ENCODE data around the gene FANCC. TPM values are rescaled to one million over a fixed set of nuclear protein-coding genes. Genes with fewer than 3 reads are reported as not detected.

FANCC gene
- total and polyA plus RNA-seq, 2 of the 8 experiments (the other 6 are each of a cell fraction or from before 2014, with no cell fraction given), result 7.8 to 15.2 TPM

GRCh38 chr9:95075700-95076099 is 241.8 kb downstream of the FANCC start:
- DNase-seq (ENCODE audit: low read depth in 1 of 2, low spot score in 2 of 2) (no peak), FAIRE-seq (no peak)
- Histone ChIP-seq H4K5ac (ENCODE audit: insufficient read length, low read depth, low read length) (no peak overlapping the region), H3K23ac (ENCODE audit: insufficient read length) (no peak overlapping the region), H3K27me3 (replicated peaks in 1 of 4; ENCODE audit: control insufficient read depth in 3 of 4, extremely low read depth in 1 of 4, insufficient read depth in 3 of 4, low read length in 3 of 4) (no peaks in the 10 kb centered on the region), H3K4ac (replicated peaks; ENCODE audit: insufficient read length, low read depth, low read length) (no peak overlapping the region), H2BK20ac (ENCODE audit: low read length) (no peak overlapping the region), H3K56ac (replicated peaks; ENCODE audit: insufficient read length, low read depth, low read length) (no peak overlapping the region), H3K79me2 (ENCODE audit: control insufficient read depth in 1 of 2, insufficient read depth in 2 of 2, low read length in 2 of 2) (no peaks in the 10 kb centered on the region), H3K4me2 (ENCODE audit: insufficient read depth in 1 of 2, low read depth in 2 of 2, low read length in 2 of 2) (no peak overlapping the region), H3K4me3 (ENCODE audit: extremely low read depth in 1 of 4, insufficient read depth in 2 of 4, low read depth in 3 of 4, low read length in 4 of 4) (no peak overlapping the region), H2BK12ac (ENCODE audit: low read depth, low read length) (no peak overlapping the region), H2AFZ (ENCODE audit: low read length) (no peak overlapping the region), H3K9ac (replicated peaks in 1 of 4; ENCODE audit: extremely low read depth in 1 of 4, low read depth in 3 of 4, low read length in 3 of 4) (no peak overlapping the region), H4K91ac (replicated peaks; ENCODE audit: insufficient read length, low read length) (no peak overlapping the region), H2BK120ac (replicated peaks; ENCODE audit: low read depth, low read length) (no peak overlapping the region), H3K23me2 (ENCODE audit: low read depth, low read length) (no peaks in the 10 kb centered on the region; the same call in 1 of the 2 replicates), H3K18ac (ENCODE audit: extremely low read depth, low read length) (no peak overlapping the region), H2BK15ac (ENCODE audit: low read length) (no peak overlapping the region), H2AK5ac (ENCODE audit: low read depth, low read length) (no peak overlapping the region), H3K36me3 (ENCODE audit: control insufficient read depth in 2 of 4, insufficient read depth in 4 of 4, low read length in 3 of 4) (no peaks in the 10 kb centered on the region), H3K9me3 (ENCODE audit: insufficient read depth in 2 of 2, low read depth in 1 of 2, low read length in 1 of 2) (no peaks in the 10 kb centered on the region), H3K4me1 (replicated peaks in 1 of 4; ENCODE audit: control insufficient read depth in 3 of 4, insufficient read depth in 4 of 4, low read length in 3 of 4) (peaks cover 0 to 4% (median 2%) of the 10 kb centered on the region in 4 experiments; a peak in 3 of 7 replicates), H4K8ac (ENCODE audit: extremely low read depth, insufficient read depth, low read length) (no peak overlapping the region), H3K79me1 (ENCODE audit: low read depth, low read length) (no peaks in the 10 kb centered on the region; the same call in 1 of the 2 replicates), H3K14ac (ENCODE audit: insufficient read length) (no peak overlapping the region), H4K20me1 (replicated peaks in 1 of 2; ENCODE audit: control insufficient read depth in 1 of 2, insufficient read depth in 2 of 2, low read length in 2 of 2) (peaks cover 0 to under 1% of the 10 kb centered on the region in 2 experiments), H3K27ac (ENCODE audit: low read depth, low read length) (no peak overlapping the region), H2BK5ac (ENCODE audit: low read depth, low read length) (no peak overlapping the region)
- POLR2A ChIA-PET (ENCODE audit: partially characterized antibody), result no interaction called here
- CTCF ChIA-PET (ENCODE audit: partially characterized antibody), result interaction anchor here (0.6 to 2.3 kb wide), 9 partner anchors 10 to 394 kb away, joined by 3 to 7 read pairs (median 3); no protein-coding TSS in a partner anchor
- TF ChIP-seq GABPA (IDR thresholded peaks at IDR 0.05; ENCODE audit: borderline replicate concordance, insufficient read depth, low read length) (no peak), BACH1 (IDR thresholded peaks at IDR 0.05; ENCODE audit: low read length) (no peak), RXRA (IDR thresholded peaks at IDR 0.05; ENCODE audit: insufficient read depth, low read depth, low read length) (no peak), ASH2L (IDR thresholded peaks at IDR 0.05; ENCODE audit: low read length) (no peak), EGR1 (IDR thresholded peaks at IDR 0.05; ENCODE audit: borderline replicate concordance, low read depth, low read length) (no peak), USF2 (IDR thresholded peaks at IDR 0.05; ENCODE audit: low read length) (no peak)
- 94% methylated on average over 7 of the region's 7 CpGs; no CpG with 5 or more reads in 1 of the 2 experiments for WGBS, 2 experiments (ENCODE audit: extremely low coverage in 1 of 2, insufficient coverage in 1 of 2, insufficient read length in 1 of 2, insufficient replicate concordance in 2 of 2, low coverage in 1 of 2, low lambda C conversion rate in 2 of 2, missing lambda C conversion rate in 1 of 2)
